Mononuclear cell (primary cell): ENCODE results near the gene RAI14. TPM values are rescaled to one million over a fixed set of nuclear protein-coding genes. Genes with fewer than 3 reads are reported as not detected.

ENCODE experiments used
- H3K27me3 ChIP-seq: 2 replicates; pipeline ENCODE4 v1.6.0; 2011; ENCODE audit warnings: low read length, control low read depth; ENCODE audit not compliant: insufficient read depth
- H3K4me1 ChIP-seq: 2 replicates; pipeline ENCODE4 v1.5.1; 2011; ENCODE audit warnings: mild to moderate bottlenecking, low read length, control low read depth; ENCODE audit not compliant: insufficient read depth
- H3K4me3 ChIP-seq: 2 replicates; pipeline ENCODE4 v1.5.1; 2011; ENCODE audit warnings: mild to moderate bottlenecking, low read length, moderate library complexity
- H3K9me3 ChIP-seq: 2 replicates; pipeline ENCODE4 v1.5.1; 2011; ENCODE audit warnings: low read depth, mild to moderate bottlenecking, control low read depth, low read length
- total RNA-seq: library from RNA; depleted of rRNA; stranded (reverse); fragments of >200 nt; gene quantifications from one replicate; pipeline ENCODE4 v1.2.3, GENCODE V29; 2012

The RAI14 gene
- total RNA-seq, 1 donor: 0.63 TPM

GRCh38 chr5:34833976-34834793 lies 178.1 kb downstream of the RAI14 start:
- Histone ChIP-seq H3K27me3 (no peaks in the 10 kb centered on the region), H3K4me3 (no peak overlapping the region), H3K4me1 (peaks cover 5% of the 10 kb centered on the region), H3K9me3 (no peaks in the 10 kb centered on the region)

- H3K27me3 ChIP-seq: no peaks in the 10 kb centered on the region
- peaks cover 11% of the 10 kb centered on the region for H3K4me1 ChIP-seq
- no peaks in the 10 kb centered on the region for H3K9me3 ChIP-seq
- no peak overlapping the region for H3K4me3 ChIP-seq
Observed at GRCh38 chr5:34834794-34835089, 178.6 kb downstream of the RAI14 start.

- Histone ChIP-seq H3K4me1 (peaks cover 11% of the 10 kb centered on the region), H3K4me3 (no peak overlapping the region), H3K27me3 (no peaks in the 10 kb centered on the region), H3K9me3 (no peaks in the 10 kb centered on the region)
Observed at GRCh38 chr5:34835664-34836063, 179.5 kb downstream of the RAI14 start.

- no peaks in the 10 kb centered on the region for H3K9me3 ChIP-seq
- peaks cover 11% of the 10 kb centered on the region for H3K4me1 ChIP-seq
- peak within 1 kb of the TSS; percentile 66 for H3K4me3 ChIP-seq
- H3K27me3 ChIP-seq: no peaks in the 10 kb centered on the region
Observed at GRCh38 chr5:34838785-34839714, 182.9 kb downstream of the RAI14 start, which contains the start of gene TTC23L. TSS of gene TTC23L (plus strand) at chr5:34839164. CDS start at chr5:34840672, 1,508 bp downstream.

GRCh38 chr5:34841816-34842215 lies 185.7 kb downstream of the RAI14 start:
- H3K4me3 ChIP-seq: no peak overlapping the region
- peaks cover 11% of the 10 kb centered on the region for H3K4me1 ChIP-seq
- no peaks in the 10 kb centered on the region for H3K9me3 ChIP-seq
- no peaks in the 10 kb centered on the region for H3K27me3 ChIP-seq

- Histone ChIP-seq H3K4me1 (peaks cover 11% of the 10 kb centered on the region), H3K27me3 (no peaks in the 10 kb centered on the region), H3K9me3 (no peaks in the 10 kb centered on the region), H3K4me3 (no peak overlapping the region)
Observed at GRCh38 chr5:34842554-34842953, 186.4 kb downstream of the RAI14 start.

GRCh38 chr5:34843497-34843896 lies 187.4 kb downstream of the RAI14 start:
- H3K4me1 ChIP-seq: peaks cover 10% of the 10 kb centered on the region
- no peak overlapping the region for H3K4me3 ChIP-seq
- H3K27me3 ChIP-seq: no peaks in the 10 kb centered on the region
- H3K9me3 ChIP-seq: no peaks in the 10 kb centered on the region

- H3K4me1 ChIP-seq: peaks cover 6% of the 10 kb centered on the region
- H3K27me3 ChIP-seq: no peaks in the 10 kb centered on the region
- no peaks in the 10 kb centered on the region for H3K9me3 ChIP-seq
Observed at GRCh38 chr5:34844106-34844505, 188.0 kb downstream of the RAI14 start.

GRCh38 chr5:34844999-34845398 lies 188.9 kb downstream of the RAI14 start:
- Histone ChIP-seq H3K9me3 (no peaks in the 10 kb centered on the region), H3K27me3 (no peaks in the 10 kb centered on the region), H3K4me1 (no peaks in the 10 kb centered on the region), H3K4me3 (no peak overlapping the region)

More at GRCh38 chr5:34844106-34844505, 188.0 kb downstream of the RAI14 start:
- H3K4me3 ChIP-seq: no peak overlapping the region

GRCh38 chr5:34847056-34847455 lies 190.9 kb downstream of the RAI14 start:
- no peak overlapping the region for H3K4me3 ChIP-seq
- H3K27me3 ChIP-seq: no peaks in the 10 kb centered on the region
- H3K4me1 ChIP-seq: no peaks in the 10 kb centered on the region
- no peaks in the 10 kb centered on the region for H3K9me3 ChIP-seq

GRCh38 chr5:34847552-34847951 lies 191.4 kb downstream of the RAI14 start:
- Histone ChIP-seq H3K9me3 (no peaks in the 10 kb centered on the region), H3K4me1 (no peaks in the 10 kb centered on the region), H3K4me3 (no peak overlapping the region), H3K27me3 (no peaks in the 10 kb centered on the region)

- Histone ChIP-seq H3K27me3 (no peaks in the 10 kb centered on the region), H3K9me3 (no peaks in the 10 kb centered on the region), H3K4me1 (no peaks in the 10 kb centered on the region), H3K4me3 (no peak overlapping the region)
Observed at GRCh38 chr5:34848230-34848629, 192.1 kb downstream of the RAI14 start.

- Histone ChIP-seq H3K9me3 (no peaks in the 10 kb centered on the region), H3K4me3 (no peak overlapping the region), H3K4me1 (no peaks in the 10 kb centered on the region), H3K27me3 (no peaks in the 10 kb centered on the region)
Observed at GRCh38 chr5:34849253-34849652, 193.1 kb downstream of the RAI14 start.

- Histone ChIP-seq H3K4me3 (no peak overlapping the region), H3K4me1 (no peaks in the 10 kb centered on the region), H3K9me3 (no peaks in the 10 kb centered on the region), H3K27me3 (no peaks in the 10 kb centered on the region)
Observed at GRCh38 chr5:34854459-34855174, 198.5 kb downstream of the RAI14 start.

- H3K27me3 ChIP-seq: no peaks in the 10 kb centered on the region
- H3K4me3 ChIP-seq: no peak overlapping the region
- H3K9me3 ChIP-seq: no peaks in the 10 kb centered on the region
- H3K4me1 ChIP-seq: no peaks in the 10 kb centered on the region
Observed at GRCh38 chr5:34857161-34857560, 201.0 kb downstream of the RAI14 start.
